GM06990 (cell line): Measurements from ENCODE around the gene CDC5L.

Experiments
- DNase-seq: peaks from one replicate; pipeline ENCODE4 v3.0.0-alpha.2; 2011; ENCODE audit not compliant: insufficient read length; ENCODE audit errors: extremely low read depth
- H3K27me3 ChIP-seq: replicated peaks from 2 replicates; pipeline ENCODE4 v1.6.0; 2011; ENCODE audit warnings: low read length; ENCODE audit not compliant: control insufficient read depth, insufficient read depth
- H3K36me3 ChIP-seq: 2 replicates; pipeline ENCODE4 v1.5.1; 2011; ENCODE audit warnings: low read length; ENCODE audit not compliant: control insufficient read depth, insufficient read depth
- H3K4me3 ChIP-seq: replicated peaks from 2 replicates; pipeline ENCODE4 v1.5.1; 2011; ENCODE audit warnings: low read depth, mild to moderate bottlenecking, control low read depth, low read length
- TF ChIP-seq, protein P1 (sequence below): IDR thresholded peaks from 2 replicates; pipeline ENCODE4 v1.5.1; 2011; ENCODE audit warnings: low read length, control low read depth, mild to moderate bottlenecking, inconsistent platforms; ENCODE audit not compliant: insufficient read depth, poor library complexity, severe bottlenecking

CDC5L gene

DNA sequence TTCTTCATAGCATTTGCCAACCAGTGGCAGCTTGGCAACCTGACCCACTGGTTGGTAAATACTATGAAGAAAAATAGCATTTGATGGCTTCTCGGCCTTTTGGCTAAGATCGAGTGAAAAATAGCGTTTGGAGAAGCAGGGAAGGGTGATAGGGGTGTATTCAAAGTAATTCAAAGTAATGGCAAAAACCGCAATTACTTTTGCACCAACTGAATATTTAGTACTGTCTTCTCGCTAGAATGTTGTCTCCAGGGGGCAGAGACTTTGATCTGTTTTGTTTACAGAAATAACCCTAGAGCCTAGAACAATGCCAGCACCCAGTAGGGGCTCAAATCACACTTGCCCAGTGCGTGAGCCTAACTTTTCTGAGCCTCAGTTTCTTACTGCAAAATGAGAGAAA, 106.1 kb downstream of the CDC5L start:
- TF ChIP-seq, protein P1, sequence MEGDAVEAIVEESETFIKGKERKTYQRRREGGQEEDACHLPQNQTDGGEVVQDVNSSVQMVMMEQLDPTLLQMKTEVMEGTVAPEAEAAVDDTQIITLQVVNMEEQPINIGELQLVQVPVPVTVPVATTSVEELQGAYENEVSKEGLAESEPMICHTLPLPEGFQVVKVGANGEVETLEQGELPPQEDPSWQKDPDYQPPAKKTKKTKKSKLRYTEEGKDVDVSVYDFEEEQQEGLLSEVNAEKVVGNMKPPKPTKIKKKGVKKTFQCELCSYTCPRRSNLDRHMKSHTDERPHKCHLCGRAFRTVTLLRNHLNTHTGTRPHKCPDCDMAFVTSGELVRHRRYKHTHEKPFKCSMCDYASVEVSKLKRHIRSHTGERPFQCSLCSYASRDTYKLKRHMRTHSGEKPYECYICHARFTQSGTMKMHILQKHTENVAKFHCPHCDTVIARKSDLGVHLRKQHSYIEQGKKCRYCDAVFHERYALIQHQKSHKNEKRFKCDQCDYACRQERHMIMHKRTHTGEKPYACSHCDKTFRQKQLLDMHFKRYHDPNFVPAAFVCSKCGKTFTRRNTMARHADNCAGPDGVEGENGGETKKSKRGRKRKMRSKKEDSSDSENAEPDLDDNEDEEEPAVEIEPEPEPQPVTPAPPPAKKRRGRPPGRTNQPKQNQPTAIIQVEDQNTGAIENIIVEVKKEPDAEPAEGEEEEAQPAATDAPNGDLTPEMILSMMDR = no peak
- Histone ChIP-seq H3K36me3 (no peaks in the 10 kb centered on the region), H3K27me3 (no peaks in the 10 kb centered on the region; the same call in none of the 2 replicates), H3K4me3 (no peak overlapping the region)
- no peak for DNase-seq

DNA sequence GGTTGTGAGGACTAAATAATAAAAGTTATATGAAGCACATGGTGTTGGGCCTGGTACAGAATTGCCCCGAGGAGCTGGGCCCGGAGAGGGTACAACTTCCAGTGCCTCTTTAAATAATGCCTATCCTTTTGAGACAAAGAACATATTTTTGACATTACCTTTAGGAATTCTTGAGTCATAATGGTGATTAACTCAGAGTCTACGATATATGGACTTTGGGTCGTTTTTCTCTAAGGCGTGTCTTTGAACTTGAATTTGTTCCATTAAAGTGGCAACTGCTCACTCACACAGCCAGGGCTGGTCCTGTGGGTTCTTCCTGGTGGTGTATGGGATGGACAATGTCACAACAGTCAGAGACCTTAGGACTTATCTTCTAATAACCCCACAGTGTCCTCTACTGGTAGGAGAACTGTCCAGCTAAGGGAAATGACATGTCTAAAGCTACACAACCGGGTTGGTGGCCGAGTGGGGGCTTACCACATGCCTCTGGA, 106.5 kb downstream of the CDC5L start:
- DNase-seq = no peak
- no peaks in the 10 kb centered on the region for H3K36me3 ChIP-seq

DNA sequence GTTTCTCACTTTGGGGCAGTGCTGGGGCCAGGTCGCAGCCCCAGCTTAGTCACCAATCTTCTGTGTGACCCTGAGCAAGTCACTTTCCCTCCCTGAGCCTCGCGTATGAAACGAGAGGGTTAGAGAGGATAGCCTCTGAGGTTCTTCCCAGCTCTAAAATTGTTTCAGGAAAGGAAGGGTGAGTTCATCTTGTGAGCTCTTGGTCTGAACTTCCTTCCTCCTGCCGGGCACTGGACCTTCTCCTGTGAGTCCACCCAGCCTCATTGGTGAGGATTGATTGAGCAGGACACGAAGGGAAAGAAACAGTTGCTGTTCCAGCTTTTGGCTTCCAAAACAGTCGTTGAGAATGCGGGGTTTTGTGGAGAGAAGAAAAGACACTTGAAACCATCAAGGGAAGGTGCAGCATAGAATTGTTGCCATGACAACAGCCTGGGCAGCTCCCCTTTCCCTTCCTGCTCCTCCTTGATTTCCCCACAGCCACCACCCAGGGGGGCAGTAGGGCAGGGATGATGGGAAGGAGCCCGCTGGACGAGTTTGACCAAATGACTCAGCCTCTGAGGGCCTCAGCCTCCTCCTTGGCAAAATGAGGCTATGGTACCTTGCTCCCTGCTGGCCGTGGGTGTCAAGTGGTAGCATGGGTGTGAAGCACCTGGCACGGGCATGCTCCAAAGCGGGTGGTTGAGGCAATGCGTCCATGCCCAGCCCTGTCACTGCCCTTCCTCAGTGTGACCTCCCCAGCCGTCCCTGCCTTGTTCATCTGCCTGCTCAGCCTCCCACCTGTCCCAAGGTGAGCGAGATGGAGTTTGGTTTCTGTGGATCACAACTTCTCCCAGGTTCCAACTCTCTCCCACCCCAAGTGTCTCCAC, 107.8 kb downstream of the CDC5L start:
- Histone ChIP-seq H3K27me3 (no peaks in the 10 kb centered on the region; the same call in none of the 2 replicates), H3K4me3 (no peak overlapping the region), H3K36me3 (no peaks in the 10 kb centered on the region)
- TF ChIP-seq, protein P1 = no peak
- DNase-seq = no peak

More for the DNA sequence above, 106.5 kb downstream of the CDC5L start:
- Histone ChIP-seq H3K4me3 (no peak overlapping the region), H3K27me3 (no peaks in the 10 kb centered on the region; the same call in none of the 2 replicates)
- TF ChIP-seq, protein P1 = peak; percentile 11

- H3K4me3 ChIP-seq = no peak overlapping the region
- TF ChIP-seq, protein P1 = no peak
Measured at GRCh38 chr6:44496665-44497369, 109.3 kb downstream of the CDC5L start.

DNA sequence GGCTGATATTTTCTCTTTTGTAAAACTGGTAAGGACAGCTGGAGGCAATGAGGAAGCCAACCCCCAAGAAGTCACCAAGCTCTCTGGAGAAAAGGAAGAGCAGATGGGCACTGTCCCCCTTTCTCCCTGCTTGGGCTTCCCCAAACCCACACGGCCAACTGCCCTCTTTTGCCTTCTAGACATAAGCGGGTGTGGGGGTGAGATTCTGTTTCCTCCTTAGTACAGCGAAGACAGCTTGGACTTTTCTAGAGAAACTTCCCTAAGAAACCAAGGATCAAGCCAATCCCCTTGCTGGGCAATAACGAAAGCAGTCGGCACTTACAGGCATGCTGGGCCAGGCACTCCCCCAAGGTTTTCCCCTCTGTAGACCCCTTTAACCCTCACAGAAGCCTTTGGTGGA, 110.3 kb downstream of the CDC5L start:
- no peak for DNase-seq
- Histone ChIP-seq H3K27me3 (no peaks in the 10 kb centered on the region; the same call in none of the 2 replicates), H3K36me3 (no peaks in the 10 kb centered on the region), H3K4me3 (no peak overlapping the region)
- TF ChIP-seq, protein P1 = no peak

More at GRCh38 chr6:44496665-44497369, 109.3 kb downstream of the CDC5L start:
- no peaks in the 10 kb centered on the region for H3K36me3 ChIP-seq
- no peak for DNase-seq
- H3K27me3 ChIP-seq = no peaks in the 10 kb centered on the region; the same call in none of the 2 replicates
